IMR-90 (cell line): Measurements from ENCODE around the gene DLL3. TPM values are rescaled to one million over a fixed set of nuclear protein-coding genes. Genes with fewer than 3 reads are reported as not detected.
A peak's percentile ranks its signal among the peaks of the same experiment; 100 is the strongest.

Source experiments
- ATAC-seq: fragments of 200-7000 bp; cut with Tn5 transposase; 2 replicates; pipeline ENCODE4 v1.9.1; 2020; ENCODE audit warnings: low read depth, mild to moderate bottlenecking, moderate library complexity
- BruUV-seq: library from RNA; stranded (reverse); fragments of 400-500 nt; replicated peaks from 2 replicates; lab custom pipeline; 2021; lab: Mats Ljungman, UMichigan
- CTCF ChIA-PET: fragments of 300-600 bp; formaldehyde crosslinking; extraction: SDS; loops from one replicate; lab custom pipeline; 2021; ENCODE audit warnings: antibody characterized with exemption; lab: Yijun Ruan, JAX
- POLR2A ChIA-PET: fragments of 300-600 bp; sonication (Branson Sonifier 250); formaldehyde crosslinking; loops from one replicate; lab custom pipeline; 2022; ENCODE audit warnings: antibody characterized with exemption; ENCODE audit not compliant: unreplicated experiment; lab: Charles Lee
- DNase-seq: peaks from one replicate; pipeline ENCODE4 v3.0.0; 2013
- H2AFZ ChIP-seq: replicated peaks from 2 replicates; pipeline ENCODE3; 2013; ENCODE audit warnings: low read length, mild to moderate bottlenecking; ENCODE audit not compliant: poor library complexity
- H2AK5ac ChIP-seq: 2 replicates; pipeline ENCODE4 v1.6.1; 2013; ENCODE audit warnings: low read depth, low read length, inconsistent platforms
- H2AK9ac ChIP-seq: replicated peaks from 2 replicates; pipeline ENCODE3; 2013; ENCODE audit warnings: mild to moderate bottlenecking, low read depth, low read length, moderate library complexity; ENCODE audit not compliant: poor library complexity
- H2BK120ac ChIP-seq: 2 replicates; pipeline ENCODE4 v1.6.1; 2013; ENCODE audit warnings: low read depth, low read length, inconsistent platforms
- H2BK15ac ChIP-seq: 3 replicates; pipeline ENCODE4 v1.6.1; 2013; ENCODE audit warnings: low read depth, low read length, inconsistent platforms
- H2BK20ac ChIP-seq: 2 replicates; pipeline ENCODE4 v1.6.1; 2013; ENCODE audit warnings: low read depth, mild to moderate bottlenecking, inconsistent platforms, low read length, moderate library complexity
- H2BK5ac ChIP-seq: 2 replicates; pipeline ENCODE4 v1.6.1; 2013; ENCODE audit warnings: mild to moderate bottlenecking, low read depth, low read length, inconsistent platforms; ENCODE audit not compliant: poor library complexity, severe bottlenecking
- H3K14ac ChIP-seq: replicated peaks from 2 replicates; pipeline ENCODE4 v1.6.1; 2013; ENCODE audit warnings: low read depth, low read length, inconsistent platforms
- H3K18ac ChIP-seq: 2 replicates; pipeline ENCODE4 v1.6.1; 2013; ENCODE audit warnings: low read depth, low read length, control low read depth
- H3K23ac ChIP-seq: 2 replicates; pipeline ENCODE4 v1.6.1; 2013; ENCODE audit warnings: low read depth, low read length, inconsistent platforms
- H3K27ac ChIP-seq: 2 replicates; pipeline ENCODE4 v1.5.1; 2013; ENCODE audit warnings: mild to moderate bottlenecking, control low read depth, low read length; ENCODE audit not compliant: insufficient read depth
- H3K27me3 ChIP-seq: 2 replicates; pipeline ENCODE4 v1.6.1; 2013; ENCODE audit warnings: low read length; ENCODE audit not compliant: control insufficient read depth, insufficient read depth
- H3K36me3 ChIP-seq: 2 replicates; pipeline ENCODE4 v1.6.1; 2013; ENCODE audit warnings: low read length, mixed read lengths; ENCODE audit not compliant: control insufficient read depth, insufficient read depth
- H3K4ac ChIP-seq: 2 replicates; pipeline ENCODE4 v1.6.1; 2013; ENCODE audit warnings: low read depth, low read length, inconsistent platforms
- H3K4me1 ChIP-seq: 2 replicates; pipeline ENCODE4 v1.6.1; 2013; ENCODE audit warnings: low read length, mixed read lengths; ENCODE audit not compliant: control insufficient read depth, insufficient read depth
- H3K4me2 ChIP-seq: 2 replicates; pipeline ENCODE4 v1.6.1; 2013; ENCODE audit warnings: low read depth, mild to moderate bottlenecking, control low read depth, low read length, moderate library complexity
- H3K4me3 ChIP-seq: 2 replicates; pipeline ENCODE4 v1.5.1; 2013; ENCODE audit warnings: low read depth, mild to moderate bottlenecking, control low read depth, low read length, moderate library complexity; ENCODE audit not compliant: insufficient read depth
- H3K56ac ChIP-seq: 2 replicates; pipeline ENCODE4 v1.6.1; 2013; ENCODE audit warnings: low read length, inconsistent platforms; ENCODE audit not compliant: insufficient read depth; ENCODE audit errors: extremely low read depth
- H3K79me1 ChIP-seq, 2 experiments: 2 replicates each; pipeline ENCODE4 v1.6.1; 2013; ENCODE audit warnings: low read length in 2 of 2, inconsistent platforms in 1 of 2, low read depth in 1 of 2
- H3K9ac ChIP-seq: 2 replicates; pipeline ENCODE4 v1.6.1; 2013; ENCODE audit warnings: low read depth, low read length, control low read depth
- H3K9me1 ChIP-seq: 2 replicates; pipeline ENCODE4 v1.6.1; 2013; ENCODE audit warnings: low read length, inconsistent platforms; ENCODE audit not compliant: insufficient read depth
- H3K9me3 ChIP-seq: 2 replicates; pipeline ENCODE4 v1.6.1; 2013; ENCODE audit warnings: low read length; ENCODE audit not compliant: control insufficient read depth, insufficient read depth
- H4K20me1 ChIP-seq: 2 replicates; pipeline ENCODE4 v1.6.1; 2013; ENCODE audit warnings: low read length, inconsistent platforms; ENCODE audit not compliant: insufficient read depth
- H4K5ac ChIP-seq: 2 replicates; pipeline ENCODE4 v1.6.1; 2013; ENCODE audit warnings: mild to moderate bottlenecking, low read depth, low read length, control low read depth
- H4K8ac ChIP-seq, 2 experiments: 2 replicates each; pipeline ENCODE4 v1.6.1; 2013; ENCODE audit warnings: low read depth in 2 of 2, low read length in 2 of 2, control low read depth in 1 of 2, inconsistent platforms in 1 of 2
- H4K91ac ChIP-seq: 2 replicates; pipeline ENCODE4 v1.6.1; 2013; ENCODE audit warnings: low read depth, low read length, inconsistent platforms; ENCODE audit not compliant: insufficient read depth
- CEBPB ChIP-seq: IDR thresholded peaks from 2 replicates; pipeline ENCODE4 v1.6.1; 2012; ENCODE audit warnings: low read depth, low read length, improper control_type of control experiment
- CHD1 ChIP-seq: IDR thresholded peaks from 2 replicates; pipeline ENCODE4 v1.6.1; 2012; ENCODE audit warnings: low read depth, low read length, improper control_type of control experiment
- FOS ChIP-seq: fragments of 150-350 bp; IDR thresholded peaks from 2 replicates; pipeline ENCODE4 v1.6.1; 2016; ENCODE audit warnings: low read depth, low read length
- NFE2L2 ChIP-seq: fragments of 150-350 bp; IDR thresholded peaks from 2 replicates; pipeline ENCODE4 v1.6.1; 2016; ENCODE audit warnings: low read depth, mild to moderate bottlenecking, low read length
- POLR2A ChIP-seq: IDR thresholded peaks from 2 replicates; pipeline ENCODE4 v1.6.1; 2012; ENCODE audit warnings: mild to moderate bottlenecking, low read depth, low read length
- RAD21 ChIP-seq: IDR thresholded peaks from 2 replicates; pipeline ENCODE4 v1.6.1; 2012; ENCODE audit warnings: low read length, improper control_type of control experiment
- RCOR1 ChIP-seq: IDR thresholded peaks from 2 replicates; pipeline ENCODE4 v1.6.1; 2012; ENCODE audit warnings: mild to moderate bottlenecking, low read length, improper control_type of control experiment; ENCODE audit not compliant: insufficient replicate concordance
- WGBS, 2 experiments: methylation state at CpG; one replicate each; pipeline versions ENCODE4 v1.1.5 to v1.1.7; 2013; ENCODE audit warnings: missing lambda C conversion rate in 2 of 2; ENCODE audit not compliant: insufficient read length in 1 of 2; ENCODE audit errors: extremely low coverage in 2 of 2; 5-methylcytosine and 5-hydroxymethylcytosine counted together
- dilution Hi-C: fragments of 300-500 bp; cut with HindIII; formaldehyde crosslinking; loops from one replicate; pipeline ENCODE4 v1.14.3; 2018; ENCODE audit warnings: low sequenced_read_pairs; ENCODE audit not compliant: unreplicated experiment
- in situ Hi-C: fragments of 300-500 bp; cut with MboI; formaldehyde crosslinking; loops from 3 replicates; pipeline ENCODE4 v1.14.3; 2019; ENCODE audit warnings: low sequenced_read_pairs, inconsistent platforms, mixed read lengths
- intact Hi-C: fragments of 100-400 bp; cut with micrococcal nuclease; formaldehyde crosslinking; loops from 2 replicates; pipeline ENCODE4 v1.10.0; 2022
- polyA plus RNA-seq, 3 experiments: library from polyadenylated mRNA; depleted of rRNA; stranded (reverse); fragments of >200 nt; gene quantifications; 2 replicates each; pipeline ENCODE4 v1.2.3, GENCODE V29; 2012; ENCODE audit warnings: low replicate concordance in 1 of 3
- total RNA-seq: library from RNA; depleted of rRNA; stranded (reverse); fragments of >200 nt; gene quantifications from 2 replicates; pipeline ENCODE4 v1.2.3, GENCODE V29; 2012

Gene DLL3
- total and polyA plus RNA-seq, 2 of the 4 experiments (the other 2 are of a cell fraction): 0.36 to 1.3 TPM

DNA sequence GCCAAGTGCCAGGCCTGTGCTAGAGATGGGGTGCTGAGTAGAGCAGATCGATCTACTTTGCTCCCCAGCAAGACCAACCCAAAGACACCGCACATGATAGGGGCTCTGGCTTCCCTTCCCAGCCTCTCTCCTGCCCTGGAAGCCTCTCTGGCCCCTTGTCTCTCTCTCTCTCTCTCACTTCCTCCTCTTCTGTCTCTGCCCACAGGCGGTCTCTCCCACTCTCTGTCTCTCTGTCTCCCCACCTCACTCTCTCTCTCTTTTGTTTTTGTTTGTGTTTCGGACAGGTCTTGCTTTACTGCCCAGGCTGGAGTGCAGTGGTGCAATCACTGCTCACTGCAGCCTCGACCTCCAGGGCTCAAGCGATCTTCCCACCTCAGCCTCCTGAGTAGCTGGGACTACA is 17.5 kb downstream of the DLL3 start:
- DNase-seq (no peak), ATAC-seq (no peak)
- Histone ChIP-seq H2BK20ac (no peak overlapping the region), H3K4ac (no peak overlapping the region), H2BK15ac (no peak overlapping the region), H4K91ac (no peak overlapping the region), H3K23ac (peak overlapping the region; percentile 9; the same call in 1 of the 2 replicates), H4K8ac (no peak overlapping the region), H3K9ac (no peak overlapping the region), H3K4me2 (no peak overlapping the region), H3K36me3 (no peaks in the 10 kb centered on the region), H3K4me3 (no peak overlapping the region), H4K5ac (no peak overlapping the region), H2AK5ac (no peak overlapping the region), H2BK120ac (no peak overlapping the region), H3K14ac (no peak overlapping the region), H3K27me3 (peaks cover 58% of the 10 kb centered on the region), H3K79me1 (no peaks in the 10 kb centered on the region), H3K56ac (no peak overlapping the region), H2AK9ac (peak overlapping the region; percentile 61), H3K18ac (no peak overlapping the region), H2BK5ac (no peak overlapping the region), H3K27ac (no peak overlapping the region), H3K9me1 (no peaks in the 10 kb centered on the region), H4K20me1 (no peaks in the 10 kb centered on the region), H3K9me3 (peaks cover 13% of the 10 kb centered on the region), H2AFZ (no peak overlapping the region), H3K4me1 (peaks cover 6% of the 10 kb centered on the region; the same call in 1 of the 2 replicates)
- in situ Hi-C loops (no loop called here), intact Hi-C loops (no loop called here), dilution Hi-C loops (no loop called here)
- TF ChIP-seq CEBPB (no peak), RCOR1 (no peak), RAD21 (no peak), POLR2A (no peak), CHD1 (no peak), NFE2L2 (no peak), FOS (no peak)
- CTCF ChIA-PET: interaction anchor here (0.6 kb wide), 1 partner anchor 519 kb away, joined by 3 read pairs; no protein-coding TSS in a partner anchor
- BruUV-seq: no TSS peak
- WGBS, 2 experiments: 38% methylated on average over 4 of the region's 6 CpGs; no CpG with 5 or more reads in 1 of the 2 experiments
- POLR2A ChIA-PET: no interaction called here
